ENCODE measurements around the gene CALHM4.

GRCh38 chr6:116529466-116530290, 23.9 kb upstream of the CALHM4 start:
- no peak for TF ChIP-seq POLR2A (IDR thresholded peaks at IDR 0.05)
- TF ChIP-seq CTCF (IDR thresholded peaks at IDR 0.05): no peak
- TF ChIP-seq POLR2AphosphoS5 (IDR thresholded peaks at IDR 0.05): no peak

Measured in breast epithelium (tissue), 3 donors.